ENCODE measurements around the gene NPHP4. TPM values are rescaled to one million over a fixed set of nuclear protein-coding genes. Genes with fewer than 3 reads are reported as not detected.

Gene NPHP4
- total and polyA plus RNA-seq, 2 donors (not counting 3 experiments of a cell fraction or from before 2014, with no cell fraction given) = 4.4 to 11.7 TPM

GRCh38 chr1:5858246-5858645 is 134.0 kb downstream of the NPHP4 start:
- ChIA-PET POLR2A (no interaction called here), CTCF (interaction anchor here (0.8 kb wide), 1 partner anchor 13 kb away, joined by 3 read pairs; no protein-coding TSS in a partner anchor)
- no peak overlapping the region for H3K4me3 ChIP-seq (replicated peaks in 1 of 3; ENCODE audit: insufficient read depth in 1 of 3, low read depth in 1 of 3, low read length in 3 of 3)
- no peak overlapping the region for H3K9ac ChIP-seq (replicated peaks; ENCODE audit: extremely low read depth, insufficient read depth, low read length)
- H3K9me1 ChIP-seq (replicated peaks; ENCODE audit: control insufficient read depth, extremely low read depth, insufficient read depth, low read length) = no peaks in the 10 kb centered on the region
- DNase-seq (ENCODE audit: low read depth, low spot score) (no peak), FAIRE-seq (no peak)
- no peaks in the 10 kb centered on the region for H3K79me2 ChIP-seq (ENCODE audit: control insufficient read depth, insufficient read depth, low read length)
- H2AFZ ChIP-seq (ENCODE audit: low read depth, low read length) = no peak overlapping the region
- dilution Hi-C loops (cut with MboI; ENCODE audit: extremely low pct_ligation_motif_present, low sequenced_read_pairs) (no loop called here), intact Hi-C loops (cut with micrococcal nuclease) (no loop called here)
- TF ChIP-seq FOS (IDR thresholded peaks at IDR 0.05; ENCODE audit: borderline replicate concordance, insufficient read depth, low read length) (no peak), GATA2 (IDR thresholded peaks at IDR 0.05; ENCODE audit: insufficient read depth, insufficient read length, low read depth, low read length) (no peak), EZH2 (IDR thresholded peaks at IDR 0.05; ENCODE audit: borderline replicate concordance, low read depth, low read length, severe bottlenecking) (no peak), JUN (IDR thresholded peaks at IDR 0.05; ENCODE audit: borderline replicate concordance, insufficient read depth, insufficient read length, low read depth) (no peak), POLR2AphosphoS5 (IDR thresholded peaks at IDR 0.05; ENCODE audit: insufficient read depth, low read depth, low read length) (no peak), MYC (IDR thresholded peaks at IDR 0.05; ENCODE audit: low read depth, low read length) (no peak), POLR2A (IDR thresholded peaks at IDR 0.05; ENCODE audit: low read depth, low read length) (no peak)
- TF ChIP-seq, protein P1, sequence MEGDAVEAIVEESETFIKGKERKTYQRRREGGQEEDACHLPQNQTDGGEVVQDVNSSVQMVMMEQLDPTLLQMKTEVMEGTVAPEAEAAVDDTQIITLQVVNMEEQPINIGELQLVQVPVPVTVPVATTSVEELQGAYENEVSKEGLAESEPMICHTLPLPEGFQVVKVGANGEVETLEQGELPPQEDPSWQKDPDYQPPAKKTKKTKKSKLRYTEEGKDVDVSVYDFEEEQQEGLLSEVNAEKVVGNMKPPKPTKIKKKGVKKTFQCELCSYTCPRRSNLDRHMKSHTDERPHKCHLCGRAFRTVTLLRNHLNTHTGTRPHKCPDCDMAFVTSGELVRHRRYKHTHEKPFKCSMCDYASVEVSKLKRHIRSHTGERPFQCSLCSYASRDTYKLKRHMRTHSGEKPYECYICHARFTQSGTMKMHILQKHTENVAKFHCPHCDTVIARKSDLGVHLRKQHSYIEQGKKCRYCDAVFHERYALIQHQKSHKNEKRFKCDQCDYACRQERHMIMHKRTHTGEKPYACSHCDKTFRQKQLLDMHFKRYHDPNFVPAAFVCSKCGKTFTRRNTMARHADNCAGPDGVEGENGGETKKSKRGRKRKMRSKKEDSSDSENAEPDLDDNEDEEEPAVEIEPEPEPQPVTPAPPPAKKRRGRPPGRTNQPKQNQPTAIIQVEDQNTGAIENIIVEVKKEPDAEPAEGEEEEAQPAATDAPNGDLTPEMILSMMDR (IDR thresholded peaks at IDR 0.05; ENCODE audit: extremely low read depth in 1 of 2, insufficient read depth in 1 of 2, low read depth in 1 of 2, low read length in 2 of 2) = no peak
- TF ChIP-seq, protein P2, sequence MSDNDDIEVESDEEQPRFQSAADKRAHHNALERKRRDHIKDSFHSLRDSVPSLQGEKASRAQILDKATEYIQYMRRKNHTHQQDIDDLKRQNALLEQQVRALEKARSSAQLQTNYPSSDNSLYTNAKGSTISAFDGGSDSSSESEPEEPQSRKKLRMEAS (IDR thresholded peaks at IDR 0.05; ENCODE audit: insufficient read depth, insufficient read length) = no peak
- H3K4me1 ChIP-seq (ENCODE audit: control insufficient read depth, extremely low read depth, insufficient read depth, low read length) = no peaks in the 10 kb centered on the region
- BruUV-seq (replicated peaks) = no TSS peak
- H3K27ac ChIP-seq (ENCODE audit: insufficient read depth, low read depth, low read length) = no peak overlapping the region
- H3K9me3 ChIP-seq (replicated peaks; ENCODE audit: control insufficient read depth, insufficient read depth, low read length) = no peaks in the 10 kb centered on the region
- H4K20me1 ChIP-seq (replicated peaks; ENCODE audit: control insufficient read depth, extremely low read depth, insufficient read depth, low read length) = no peaks in the 10 kb centered on the region
- H3K27me3 ChIP-seq (ENCODE audit: control insufficient read depth in 2 of 2, insufficient read depth in 2 of 2, low read length in 2 of 2) = no peaks in the 10 kb centered on the region
- H3K4me2 ChIP-seq (ENCODE audit: insufficient read depth, low read length) = no peak overlapping the region
- H3K36me3 ChIP-seq (ENCODE audit: control insufficient read depth in 2 of 2, extremely low read depth in 1 of 2, insufficient read depth in 2 of 2, low read length in 2 of 2) = no peaks in the 10 kb centered on the region

All from endothelial cell of umbilical vein (primary cell).